NT2/D1 (cell line): ENCODE results near the gene MARK3.

Experiments
- SUZ12 ChIP-seq: IDR thresholded peaks from 2 replicates; pipeline ENCODE4 v1.6.1; 2011; ENCODE audit not compliant: insufficient read length, insufficient read depth; ENCODE audit errors: extremely low read depth
- YY1 ChIP-seq: IDR thresholded peaks from 2 replicates; pipeline ENCODE4 v1.6.1; 2011; ENCODE audit not compliant: insufficient read length, insufficient read depth
- ZNF274 ChIP-seq: IDR thresholded peaks from 2 replicates; pipeline ENCODE4 v1.6.1; 2011; ENCODE audit warnings: mild to moderate bottlenecking, low read depth, low read length

GRCh38 chr14:103349982-103350381 lies 35.2 kb upstream of the MARK3 start:
- TF ChIP-seq ZNF274: no peak
- TF ChIP-seq YY1: no peak
- no peak for TF ChIP-seq SUZ12
